Measurements from ENCODE around the gene NTNG1. TPM values are rescaled to one million over a fixed set of nuclear protein-coding genes. Genes with fewer than 3 reads are reported as not detected.

Gene NTNG1
- total RNA-seq, 1 donor from 2014 or later: 0.79 TPM

DNA sequence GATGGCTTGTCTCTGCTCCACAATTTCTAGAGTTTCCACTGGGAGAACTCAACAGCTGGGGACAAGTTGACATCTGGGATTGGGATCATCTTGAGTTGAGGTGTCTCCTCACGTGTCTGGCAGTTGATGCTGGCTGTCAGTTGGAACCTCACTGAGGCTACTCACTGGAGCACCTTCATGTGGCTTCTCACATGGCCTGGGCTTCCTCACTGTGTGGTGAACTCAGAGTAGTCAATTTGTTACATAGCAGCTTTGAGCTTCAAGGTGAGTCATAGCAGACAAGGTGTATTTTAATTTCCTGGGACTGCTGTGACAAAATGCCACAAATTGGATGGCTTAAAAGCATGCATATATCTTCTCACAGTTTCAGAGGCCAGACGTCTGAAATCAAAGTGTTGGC is 44.0 kb downstream of the NTNG1 start:
- Histone ChIP-seq H4K20me1 (ENCODE audit: low read depth) (no peaks in the 10 kb centered on the region), H3K9me3 (ENCODE audit: low read depth) (no peaks in the 10 kb centered on the region), H3K36me3 (no peaks in the 10 kb centered on the region), H3K4me2 (no peak overlapping the region), H3F3A (ENCODE audit: low read depth) (no peaks in the 10 kb centered on the region), H3K79me2 (ENCODE audit: low read depth) (no peaks in the 10 kb centered on the region), H2AFZ (replicated peaks) (no peak overlapping the region), H3K9ac (no peak overlapping the region), H3K27ac (no peak overlapping the region), H3K4me3 (no peak overlapping the region), H3K4me1 (peaks cover 19% of the 10 kb centered on the region), H3K27me3 (no peaks in the 10 kb centered on the region)
- no peaks in the 10 kb centered on the region for H3K9me3 Mint-ChIP-seq
- no peak for TF ChIP-seq EZH2 (IDR thresholded peaks at IDR 0.05)
- TF ChIP-seq, protein P1, sequence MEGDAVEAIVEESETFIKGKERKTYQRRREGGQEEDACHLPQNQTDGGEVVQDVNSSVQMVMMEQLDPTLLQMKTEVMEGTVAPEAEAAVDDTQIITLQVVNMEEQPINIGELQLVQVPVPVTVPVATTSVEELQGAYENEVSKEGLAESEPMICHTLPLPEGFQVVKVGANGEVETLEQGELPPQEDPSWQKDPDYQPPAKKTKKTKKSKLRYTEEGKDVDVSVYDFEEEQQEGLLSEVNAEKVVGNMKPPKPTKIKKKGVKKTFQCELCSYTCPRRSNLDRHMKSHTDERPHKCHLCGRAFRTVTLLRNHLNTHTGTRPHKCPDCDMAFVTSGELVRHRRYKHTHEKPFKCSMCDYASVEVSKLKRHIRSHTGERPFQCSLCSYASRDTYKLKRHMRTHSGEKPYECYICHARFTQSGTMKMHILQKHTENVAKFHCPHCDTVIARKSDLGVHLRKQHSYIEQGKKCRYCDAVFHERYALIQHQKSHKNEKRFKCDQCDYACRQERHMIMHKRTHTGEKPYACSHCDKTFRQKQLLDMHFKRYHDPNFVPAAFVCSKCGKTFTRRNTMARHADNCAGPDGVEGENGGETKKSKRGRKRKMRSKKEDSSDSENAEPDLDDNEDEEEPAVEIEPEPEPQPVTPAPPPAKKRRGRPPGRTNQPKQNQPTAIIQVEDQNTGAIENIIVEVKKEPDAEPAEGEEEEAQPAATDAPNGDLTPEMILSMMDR (IDR thresholded peaks at IDR 0.05): no peak
- H3K27ac Mint-ChIP-seq: no peak overlapping the region
- DNase-seq (ENCODE audit: low spot score): no peak
- no peak overlapping the region for H3K4me3 Mint-ChIP-seq
- H3K36me3 Mint-ChIP-seq: no peaks in the 10 kb centered on the region
- peaks cover 10% of the 10 kb centered on the region for H3K4me1 Mint-ChIP-seq
- peaks cover 3% of the 10 kb centered on the region for H3K27me3 Mint-ChIP-seq (ENCODE audit: insufficient read depth, low read depth)

GRCh38 chr1:107187399-107187798 is 46.6 kb downstream of the NTNG1 start:
- Histone ChIP-seq H3F3A (ENCODE audit: low read depth) (no peaks in the 10 kb centered on the region), H3K27me3 (no peaks in the 10 kb centered on the region), H3K27ac (no peak overlapping the region), H2AFZ (replicated peaks) (peak overlapping the region; percentile 44), H3K9me3 (ENCODE audit: low read depth) (no peaks in the 10 kb centered on the region), H3K4me2 (no peak overlapping the region), H3K4me3 (no peak overlapping the region), H4K20me1 (ENCODE audit: low read depth) (no peaks in the 10 kb centered on the region), H3K36me3 (no peaks in the 10 kb centered on the region), H3K4me1 (peaks cover 4% of the 10 kb centered on the region), H3K9ac (no peak overlapping the region), H3K79me2 (ENCODE audit: low read depth) (no peaks in the 10 kb centered on the region)
- Mint-ChIP-seq H3K36me3 (no peaks in the 10 kb centered on the region), H3K4me1 (peaks cover 4% of the 10 kb centered on the region), H3K4me3 (no peak overlapping the region), H3K27me3 (ENCODE audit: insufficient read depth, low read depth) (peaks cover 3% of the 10 kb centered on the region), H3K9me3 (no peaks in the 10 kb centered on the region), H3K27ac (no peak overlapping the region)
- TF ChIP-seq, protein P1 (IDR thresholded peaks at IDR 0.05): no peak
- TF ChIP-seq EZH2phosphoT487 (IDR thresholded peaks at IDR 0.05): no peak
- DNase-seq (ENCODE audit: low spot score): no peak

DNA sequence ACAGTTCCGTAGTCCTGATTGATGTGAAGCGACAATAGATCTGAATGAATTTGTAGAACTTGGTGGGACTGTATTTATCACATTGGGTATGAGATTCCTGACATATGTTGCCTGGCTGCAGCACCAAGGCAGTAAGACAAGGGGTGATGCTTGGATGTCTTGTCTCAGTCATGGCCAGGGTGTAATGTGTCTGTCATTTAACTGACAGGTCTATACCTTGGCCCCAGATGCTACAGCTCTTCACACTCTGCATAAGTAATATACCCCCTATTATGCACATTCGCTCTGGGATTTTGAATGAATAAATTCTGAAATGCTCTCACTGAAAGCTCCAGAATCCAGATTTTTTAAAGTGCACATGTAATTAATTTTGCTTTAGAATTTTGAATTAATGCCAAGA is 47.3 kb downstream of the NTNG1 start:
- Histone ChIP-seq H4K20me1 (ENCODE audit: low read depth) (no peaks in the 10 kb centered on the region), H3K4me2 (no peak overlapping the region), H3K27ac (no peak overlapping the region), H3K4me3 (no peak overlapping the region), H3K27me3 (no peaks in the 10 kb centered on the region), H3K4me1 (peaks cover 1% of the 10 kb centered on the region), H3K9ac (no peak overlapping the region), H2AFZ (replicated peaks) (no peak overlapping the region), H3K9me3 (ENCODE audit: low read depth) (no peaks in the 10 kb centered on the region), H3F3A (ENCODE audit: low read depth) (no peaks in the 10 kb centered on the region), H3K79me2 (ENCODE audit: low read depth) (no peaks in the 10 kb centered on the region), H3K36me3 (no peaks in the 10 kb centered on the region)
- Mint-ChIP-seq H3K9me3 (no peaks in the 10 kb centered on the region), H3K27ac (no peak overlapping the region), H3K27me3 (ENCODE audit: insufficient read depth, low read depth) (peaks cover 3% of the 10 kb centered on the region), H3K4me1 (peaks cover 4% of the 10 kb centered on the region), H3K4me3 (no peak overlapping the region), H3K36me3 (no peaks in the 10 kb centered on the region)
- no peak for TF ChIP-seq EZH2 (IDR thresholded peaks at IDR 0.05)
- TF ChIP-seq EZH2phosphoT487 (IDR thresholded peaks at IDR 0.05): no peak
- TF ChIP-seq, protein P1 (IDR thresholded peaks at IDR 0.05): no peak
- DNase-seq (ENCODE audit: low spot score): no peak

- H4K20me1 ChIP-seq (ENCODE audit: low read depth): no peaks in the 10 kb centered on the region
Measured at GRCh38 chr1:107194380-107194779, 53.5 kb downstream of the NTNG1 start.

More at GRCh38 chr1:107194380-107194779, 53.5 kb downstream of the NTNG1 start:
- Histone ChIP-seq H3K4me1 (no peaks in the 10 kb centered on the region), H2AFZ (replicated peaks) (peak overlapping the region; percentile 37), H3K27ac (no peak overlapping the region), H3K4me2 (no peak overlapping the region), H3K4me3 (no peak overlapping the region), H3K9ac (no peak overlapping the region), H3K36me3 (no peaks in the 10 kb centered on the region), H3F3A (ENCODE audit: low read depth) (no peaks in the 10 kb centered on the region), H3K27me3 (no peaks in the 10 kb centered on the region), H3K9me3 (ENCODE audit: low read depth) (no peaks in the 10 kb centered on the region), H3K79me2 (ENCODE audit: low read depth) (no peaks in the 10 kb centered on the region)
- no peaks in the 10 kb centered on the region for H3K9me3 Mint-ChIP-seq
- DNase-seq (ENCODE audit: low spot score): no peak
- H3K4me3 Mint-ChIP-seq: no peak overlapping the region
- H3K27ac Mint-ChIP-seq: no peak overlapping the region
- TF ChIP-seq, protein P1 (IDR thresholded peaks at IDR 0.05): no peak
- TF ChIP-seq EZH2 (IDR thresholded peaks at IDR 0.05) (no peak), EZH2phosphoT487 (IDR thresholded peaks at IDR 0.05) (no peak)
- H3K27me3 Mint-ChIP-seq (ENCODE audit: insufficient read depth, low read depth): no peaks in the 10 kb centered on the region
- H3K4me1 Mint-ChIP-seq: no peaks in the 10 kb centered on the region
- H3K36me3 Mint-ChIP-seq: no peaks in the 10 kb centered on the region

All from neural progenitor cell (in vitro differentiated cells).